Measurements from ENCODE around the gene LRGUK.

Gene LRGUK

GRCh38 chr7:134298902-134299683 is 172.0 kb downstream of the LRGUK start:
- no peak for DNase-seq (ENCODE audit: low read depth in 3 of 3, low spot score in 1 of 3)

DNA sequence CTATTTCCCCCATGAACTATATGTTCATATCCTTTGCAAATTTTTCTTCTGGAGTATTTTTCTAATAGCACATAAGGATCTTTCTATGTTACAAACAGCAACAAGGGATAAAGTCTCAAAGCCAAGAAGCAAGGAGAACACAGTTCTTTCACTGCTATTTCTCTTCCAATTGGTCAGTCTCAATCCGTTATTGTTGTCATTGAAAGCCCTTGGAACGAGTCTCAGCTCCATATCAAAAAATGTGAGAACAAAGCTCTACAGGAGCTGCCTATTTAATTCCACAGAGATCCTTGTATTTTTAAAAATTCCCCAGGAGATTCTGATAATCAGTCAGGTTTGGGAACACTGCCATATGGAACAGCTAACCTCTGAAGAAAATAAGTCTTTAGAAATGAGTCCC is 173.8 kb downstream of the LRGUK start:
- DNase-seq (ENCODE audit: low read depth in 3 of 3, low spot score in 1 of 3): no peak

- no peak for DNase-seq (ENCODE audit: low read depth in 3 of 3, low spot score in 1 of 3)
Observed at GRCh38 chr7:134301592-134301991, 174.5 kb downstream of the LRGUK start.

DNA sequence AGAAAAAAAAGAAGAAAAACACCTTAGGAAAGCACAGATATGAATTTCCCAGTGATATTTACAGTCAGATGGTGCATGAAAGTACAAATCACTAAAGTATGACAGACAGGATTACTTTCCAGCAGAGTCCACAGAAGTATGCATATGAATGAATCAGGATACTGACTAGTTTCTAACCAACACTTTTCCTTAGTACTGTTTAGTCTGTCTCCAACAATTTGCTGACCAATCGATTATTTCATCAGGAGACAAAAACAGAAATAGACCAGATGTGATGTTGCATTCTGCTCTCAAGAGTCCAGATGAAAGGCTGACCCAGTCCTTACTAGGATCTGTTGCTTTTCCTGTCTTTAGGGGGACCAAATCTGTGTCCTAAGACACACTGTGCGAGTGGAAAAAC is 175.0 kb downstream of the LRGUK start:
- no peak for DNase-seq (ENCODE audit: low read depth in 3 of 3, low spot score in 1 of 3)

DNA sequence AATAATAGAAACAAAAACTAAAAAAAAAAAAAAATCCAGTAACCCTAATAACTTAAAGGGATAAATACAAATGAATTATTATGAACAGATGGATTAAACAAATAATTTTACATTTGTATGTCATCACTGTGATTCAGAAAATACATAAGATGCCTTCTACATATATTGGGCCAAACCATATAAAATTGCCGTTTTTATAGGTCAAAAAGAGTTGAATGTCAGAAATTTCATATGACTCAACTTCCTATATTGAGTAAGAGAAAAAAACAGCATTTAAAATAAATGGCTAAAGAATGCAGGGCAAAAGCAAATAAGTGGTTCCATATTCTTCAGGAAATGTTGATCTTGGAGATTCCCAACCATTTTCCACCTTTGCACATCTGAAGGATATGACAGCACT is 180.2 kb downstream of the LRGUK start:
- DNase-seq (ENCODE audit: low read depth in 3 of 3, low spot score in 1 of 3): no peak

GRCh38 chr7:134308548-134308947 is 181.4 kb downstream of the LRGUK start:
- DNase-seq (ENCODE audit: low read depth in 3 of 3, low spot score in 1 of 3): no peak

- DNase-seq (ENCODE audit: low read depth in 3 of 3, low spot score in 1 of 3): no peak
Observed at GRCh38 chr7:134311807-134312206, 184.7 kb downstream of the LRGUK start.

GRCh38 chr7:134312717-134313116 is 185.6 kb downstream of the LRGUK start:
- no peak for DNase-seq (ENCODE audit: low read depth in 3 of 3, low spot score in 1 of 3)

- no peak for DNase-seq (ENCODE audit: low read depth in 3 of 3, low spot score in 1 of 3)
Observed at GRCh38 chr7:134313543-134313942, 186.4 kb downstream of the LRGUK start.
